Astrocyte (in vitro differentiated cells and primary cell): ENCODE measurements around the gene KRTAP10-2.
"Not testable (repeated sequence)": the region's sequence is repeated elsewhere in the genome, so short reads cannot be mapped to it uniquely, and the experiment has no call there.

Experiments
- EZH2 ChIP-seq: IDR thresholded peaks from 2 replicates; pipeline ENCODE4 v1.6.1; 2012; ENCODE audit warnings: mild to moderate bottlenecking, low read length, inconsistent platforms; ENCODE audit not compliant: insufficient read depth
- TF ChIP-seq, protein P1 (sequence below): IDR thresholded peaks from 2 replicates; pipeline ENCODE4 v1.5.1; 2011; ENCODE audit warnings: low read depth, mild to moderate bottlenecking, inconsistent platforms, low read length, moderate library complexity; ENCODE audit not compliant: insufficient read depth

DNA sequence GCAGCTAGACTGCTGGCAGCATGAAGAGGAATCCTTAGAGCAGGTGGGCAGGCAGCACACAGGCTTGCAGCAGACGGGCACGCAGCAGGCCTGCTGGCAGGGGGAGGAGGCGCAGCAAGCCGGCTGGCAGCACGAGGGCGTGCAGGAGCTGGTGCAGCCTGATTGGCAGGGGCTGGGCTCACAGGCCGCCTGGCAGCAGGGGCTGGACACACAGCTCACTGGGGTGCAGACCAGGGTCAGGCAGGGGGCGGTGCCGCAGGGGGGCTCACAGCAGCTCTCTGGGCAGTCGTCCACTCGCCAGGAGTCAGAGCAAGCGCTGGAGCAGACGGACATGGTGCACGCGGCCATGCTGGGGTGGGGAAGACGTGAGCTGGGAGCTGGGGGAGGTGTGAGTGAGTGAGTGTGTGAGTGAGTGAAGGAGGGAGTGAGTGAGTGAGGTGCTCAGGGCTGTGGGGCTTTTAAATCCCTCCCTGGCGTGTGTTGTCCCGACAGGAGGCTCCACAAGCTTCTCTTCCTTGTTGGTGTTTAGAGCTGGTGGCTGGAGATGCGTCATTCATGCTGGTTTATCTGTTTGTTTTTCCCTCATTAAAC, 29.0 kb upstream of the KRTAP10-2 start, which contains the start of gene KRTAP10-5:
- TF ChIP-seq, protein P1, sequence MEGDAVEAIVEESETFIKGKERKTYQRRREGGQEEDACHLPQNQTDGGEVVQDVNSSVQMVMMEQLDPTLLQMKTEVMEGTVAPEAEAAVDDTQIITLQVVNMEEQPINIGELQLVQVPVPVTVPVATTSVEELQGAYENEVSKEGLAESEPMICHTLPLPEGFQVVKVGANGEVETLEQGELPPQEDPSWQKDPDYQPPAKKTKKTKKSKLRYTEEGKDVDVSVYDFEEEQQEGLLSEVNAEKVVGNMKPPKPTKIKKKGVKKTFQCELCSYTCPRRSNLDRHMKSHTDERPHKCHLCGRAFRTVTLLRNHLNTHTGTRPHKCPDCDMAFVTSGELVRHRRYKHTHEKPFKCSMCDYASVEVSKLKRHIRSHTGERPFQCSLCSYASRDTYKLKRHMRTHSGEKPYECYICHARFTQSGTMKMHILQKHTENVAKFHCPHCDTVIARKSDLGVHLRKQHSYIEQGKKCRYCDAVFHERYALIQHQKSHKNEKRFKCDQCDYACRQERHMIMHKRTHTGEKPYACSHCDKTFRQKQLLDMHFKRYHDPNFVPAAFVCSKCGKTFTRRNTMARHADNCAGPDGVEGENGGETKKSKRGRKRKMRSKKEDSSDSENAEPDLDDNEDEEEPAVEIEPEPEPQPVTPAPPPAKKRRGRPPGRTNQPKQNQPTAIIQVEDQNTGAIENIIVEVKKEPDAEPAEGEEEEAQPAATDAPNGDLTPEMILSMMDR: not testable (repeated sequence)
- TF ChIP-seq EZH2: not testable (repeated sequence)
